Measurements from ENCODE around the gene HAPSTR1. TPM values are rescaled to one million over a fixed set of nuclear protein-coding genes. Genes with fewer than 3 reads are reported as not detected.

HAPSTR1 gene
- total RNA-seq, 1 donor from 2014 or later: 86.0 TPM

DNA sequence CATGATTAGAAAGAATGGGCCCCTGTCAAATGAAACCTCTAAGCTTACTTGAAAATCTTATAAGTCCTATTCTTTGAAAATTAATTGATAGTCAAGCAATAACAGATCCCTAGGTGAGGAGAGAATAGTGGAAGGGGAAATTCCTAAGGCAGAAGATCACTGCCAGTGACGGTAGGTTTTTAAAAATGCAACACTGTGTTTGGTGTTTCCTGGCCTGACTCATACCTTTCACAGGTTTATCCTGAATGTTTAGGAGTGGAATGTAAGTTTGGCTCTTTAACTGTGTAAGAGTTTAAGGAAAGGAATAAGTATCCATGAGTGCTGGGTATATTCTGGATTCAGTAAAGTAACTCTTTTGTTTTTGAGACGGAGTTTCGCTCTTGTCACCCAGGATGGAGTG, 23.8 kb downstream of the HAPSTR1 start:
- Mint-ChIP-seq H3K4me1 (ENCODE audit: unreplicated experiment) (peaks cover 25% of the 10 kb centered on the region), H3K27ac (ENCODE audit: unreplicated experiment) (peak overlapping the region; percentile 73), H3K36me3 (ENCODE audit: low read depth, unreplicated experiment) (peaks cover 15% of the 10 kb centered on the region)

DNA sequence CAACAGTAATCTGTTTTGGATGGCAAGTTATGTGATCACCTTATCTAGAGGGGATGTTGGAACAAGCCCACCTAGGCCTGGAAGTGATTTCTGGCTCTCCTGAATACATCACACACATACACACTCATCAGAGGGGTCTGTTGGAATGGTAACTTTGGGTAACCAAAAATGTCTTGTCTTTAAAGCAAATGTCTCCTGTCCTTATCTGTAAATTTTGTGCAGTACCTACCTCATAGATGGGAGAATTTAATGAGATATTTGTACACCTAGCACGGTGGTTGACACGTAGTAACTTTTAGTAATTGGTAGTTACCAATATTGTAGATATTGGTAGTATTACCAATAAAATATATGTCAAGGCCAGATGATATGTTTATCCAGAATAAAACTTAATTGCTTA, 24.7 kb downstream of the HAPSTR1 start:
- Mint-ChIP-seq H3K4me3 (ENCODE audit: unreplicated experiment) (no peak overlapping the region), H3K27ac (ENCODE audit: unreplicated experiment) (no peak overlapping the region), H3K4me1 (ENCODE audit: unreplicated experiment) (peaks cover 25% of the 10 kb centered on the region), H3K9me3 (ENCODE audit: unreplicated experiment) (no peaks in the 10 kb centered on the region), H3K36me3 (ENCODE audit: low read depth, unreplicated experiment) (peaks cover 15% of the 10 kb centered on the region), H3K27me3 (ENCODE audit: unreplicated experiment) (no peaks in the 10 kb centered on the region)
- TF ChIP-seq, protein P1, sequence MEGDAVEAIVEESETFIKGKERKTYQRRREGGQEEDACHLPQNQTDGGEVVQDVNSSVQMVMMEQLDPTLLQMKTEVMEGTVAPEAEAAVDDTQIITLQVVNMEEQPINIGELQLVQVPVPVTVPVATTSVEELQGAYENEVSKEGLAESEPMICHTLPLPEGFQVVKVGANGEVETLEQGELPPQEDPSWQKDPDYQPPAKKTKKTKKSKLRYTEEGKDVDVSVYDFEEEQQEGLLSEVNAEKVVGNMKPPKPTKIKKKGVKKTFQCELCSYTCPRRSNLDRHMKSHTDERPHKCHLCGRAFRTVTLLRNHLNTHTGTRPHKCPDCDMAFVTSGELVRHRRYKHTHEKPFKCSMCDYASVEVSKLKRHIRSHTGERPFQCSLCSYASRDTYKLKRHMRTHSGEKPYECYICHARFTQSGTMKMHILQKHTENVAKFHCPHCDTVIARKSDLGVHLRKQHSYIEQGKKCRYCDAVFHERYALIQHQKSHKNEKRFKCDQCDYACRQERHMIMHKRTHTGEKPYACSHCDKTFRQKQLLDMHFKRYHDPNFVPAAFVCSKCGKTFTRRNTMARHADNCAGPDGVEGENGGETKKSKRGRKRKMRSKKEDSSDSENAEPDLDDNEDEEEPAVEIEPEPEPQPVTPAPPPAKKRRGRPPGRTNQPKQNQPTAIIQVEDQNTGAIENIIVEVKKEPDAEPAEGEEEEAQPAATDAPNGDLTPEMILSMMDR (IDR thresholded peaks at IDR 0.05; ENCODE audit: unreplicated experiment): no peak
- no peak for DNase-seq (ENCODE audit: low spot score)

More for the DNA sequence above, 23.8 kb downstream of the HAPSTR1 start:
- no peak for DNase-seq (ENCODE audit: low spot score)
- TF ChIP-seq, protein P1 (IDR thresholded peaks at IDR 0.05; ENCODE audit: unreplicated experiment): no peak
- H3K27me3 Mint-ChIP-seq (ENCODE audit: unreplicated experiment): no peaks in the 10 kb centered on the region
- H3K9me3 Mint-ChIP-seq (ENCODE audit: unreplicated experiment): no peaks in the 10 kb centered on the region
- H3K4me3 Mint-ChIP-seq (ENCODE audit: unreplicated experiment): no peak overlapping the region

DNA sequence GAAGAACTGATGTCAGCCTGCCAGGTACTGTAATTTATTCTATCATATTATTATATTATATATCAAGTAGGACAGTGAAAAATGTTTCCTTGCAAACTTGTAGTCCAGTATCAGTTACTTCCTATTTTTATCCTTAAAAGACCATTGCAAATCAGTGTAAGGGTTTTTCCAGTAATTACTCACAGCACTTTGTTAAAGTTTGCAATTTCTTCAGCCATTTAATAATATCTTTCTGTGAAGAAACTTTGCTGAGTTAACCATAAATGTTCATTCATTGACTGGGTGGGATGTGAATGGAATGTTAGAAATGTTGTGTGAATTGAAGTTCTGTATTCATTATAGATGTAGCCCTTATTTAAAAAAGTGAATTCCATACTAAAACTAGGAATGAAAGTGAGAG, 26.7 kb downstream of the HAPSTR1 start:
- H3K27ac Mint-ChIP-seq (ENCODE audit: unreplicated experiment): no peak overlapping the region
- DNase-seq (ENCODE audit: low spot score): no peak
- no peaks in the 10 kb centered on the region for H3K27me3 Mint-ChIP-seq (ENCODE audit: unreplicated experiment)
- H3K9me3 Mint-ChIP-seq (ENCODE audit: unreplicated experiment): no peaks in the 10 kb centered on the region
- peaks cover 15% of the 10 kb centered on the region for H3K36me3 Mint-ChIP-seq (ENCODE audit: low read depth, unreplicated experiment)
- H3K4me3 Mint-ChIP-seq (ENCODE audit: unreplicated experiment): no peak overlapping the region
- TF ChIP-seq, protein P1 (IDR thresholded peaks at IDR 0.05; ENCODE audit: unreplicated experiment): no peak
- H3K4me1 Mint-ChIP-seq (ENCODE audit: unreplicated experiment): peaks cover 20% of the 10 kb centered on the region

DNA sequence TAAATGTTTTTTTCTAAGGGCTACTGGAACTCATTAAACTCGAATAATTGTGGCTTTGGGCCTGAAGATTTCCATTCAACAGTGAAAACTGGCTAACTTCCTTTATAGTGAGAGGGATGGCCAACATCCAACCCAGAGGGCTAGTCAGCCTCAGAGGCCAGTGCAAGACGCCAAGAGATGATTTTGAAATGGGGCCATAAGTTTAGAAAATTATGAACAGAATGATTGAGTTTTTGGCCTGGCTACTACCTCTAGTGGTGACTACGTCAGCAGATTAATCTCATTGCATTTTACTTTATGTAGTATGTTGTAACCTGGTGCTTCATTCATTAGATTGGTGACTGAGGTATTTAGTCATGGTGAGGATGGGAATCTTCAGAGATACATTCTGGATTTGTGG, 28.4 kb downstream of the HAPSTR1 start:
- DNase-seq (ENCODE audit: low spot score): no peak
- Mint-ChIP-seq H3K4me3 (ENCODE audit: unreplicated experiment) (no peak overlapping the region), H3K36me3 (ENCODE audit: low read depth, unreplicated experiment) (peaks cover 5% of the 10 kb centered on the region), H3K4me1 (ENCODE audit: unreplicated experiment) (peaks cover 4% of the 10 kb centered on the region), H3K27ac (ENCODE audit: unreplicated experiment) (no peak overlapping the region), H3K9me3 (ENCODE audit: unreplicated experiment) (no peaks in the 10 kb centered on the region), H3K27me3 (ENCODE audit: unreplicated experiment) (no peaks in the 10 kb centered on the region)
- TF ChIP-seq, protein P1 (IDR thresholded peaks at IDR 0.05; ENCODE audit: unreplicated experiment): no peak

DNA sequence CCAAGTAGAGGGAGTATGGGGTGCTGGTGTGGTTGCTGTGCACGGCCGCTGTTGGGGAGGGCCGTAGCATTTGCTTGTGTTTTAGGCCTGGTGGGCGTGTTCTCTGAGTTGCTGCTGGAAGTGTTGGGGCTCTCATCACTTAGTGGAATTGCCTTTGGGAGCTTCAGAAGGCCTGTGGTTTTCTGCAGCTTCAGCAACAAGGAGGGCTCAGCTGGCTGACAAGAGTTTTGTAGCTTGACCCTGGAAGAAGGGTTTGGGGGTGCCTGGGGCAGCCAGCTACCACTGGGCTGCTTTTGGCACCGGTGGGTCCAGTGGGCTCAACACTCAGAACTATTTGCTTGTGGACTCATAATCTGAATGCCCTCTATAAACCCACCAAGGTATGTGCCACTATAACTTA, 30.9 kb downstream of the HAPSTR1 start:
- no peak overlapping the region for H3K27ac Mint-ChIP-seq (ENCODE audit: unreplicated experiment)
- no peaks in the 10 kb centered on the region for H3K36me3 Mint-ChIP-seq (ENCODE audit: low read depth, unreplicated experiment)
- DNase-seq (ENCODE audit: low spot score): no peak
- H3K9me3 Mint-ChIP-seq (ENCODE audit: unreplicated experiment): no peaks in the 10 kb centered on the region
- TF ChIP-seq, protein P1 (IDR thresholded peaks at IDR 0.05; ENCODE audit: unreplicated experiment): no peak
- H3K4me3 Mint-ChIP-seq (ENCODE audit: unreplicated experiment): no peak overlapping the region
- H3K27me3 Mint-ChIP-seq (ENCODE audit: unreplicated experiment): no peaks in the 10 kb centered on the region
- H3K4me1 Mint-ChIP-seq (ENCODE audit: unreplicated experiment): peaks cover 12% of the 10 kb centered on the region
